GM06990 (cell line): Measurements from ENCODE around the gene NR2F2.

ENCODE experiments used
- DNase-seq: peaks from one replicate; pipeline ENCODE4 v3.0.0-alpha.2; 2011; ENCODE audit not compliant: insufficient read length; ENCODE audit errors: extremely low read depth
- H3K27me3 ChIP-seq: replicated peaks from 2 replicates; pipeline ENCODE4 v1.6.0; 2011; ENCODE audit warnings: low read length; ENCODE audit not compliant: control insufficient read depth, insufficient read depth
- H3K36me3 ChIP-seq: 2 replicates; pipeline ENCODE4 v1.5.1; 2011; ENCODE audit warnings: low read length; ENCODE audit not compliant: control insufficient read depth, insufficient read depth
- H3K4me3 ChIP-seq: replicated peaks from 2 replicates; pipeline ENCODE4 v1.5.1; 2011; ENCODE audit warnings: low read depth, mild to moderate bottlenecking, control low read depth, low read length
- CTCF ChIP-seq: IDR thresholded peaks from 2 replicates; pipeline ENCODE4 v1.5.1; 2011; ENCODE audit warnings: low read length, control low read depth, mild to moderate bottlenecking, inconsistent platforms; ENCODE audit not compliant: insufficient read depth, poor library complexity, severe bottlenecking

Gene NR2F2

GRCh38 chr15:96344706-96345559, 14.4 kb downstream of the NR2F2 start:
- no peak for TF ChIP-seq CTCF
- no peak overlapping the region for H3K4me3 ChIP-seq
- H3K27me3 ChIP-seq, result no peaks in the 10 kb centered on the region; the same call in 1 of the 2 replicates
- no peaks in the 10 kb centered on the region for H3K36me3 ChIP-seq
- DNase-seq, result no peak

GRCh38 chr15:96345560-96346399, 15.3 kb downstream of the NR2F2 start:
- no peaks in the 10 kb centered on the region; the same call in 1 of the 2 replicates for H3K27me3 ChIP-seq
- peak overlapping the region; percentile 22 for H3K4me3 ChIP-seq
- DNase-seq, result no peak
- TF ChIP-seq CTCF, result peak; percentile 53
- H3K36me3 ChIP-seq, result no peaks in the 10 kb centered on the region

- no peak for TF ChIP-seq CTCF
- no peak for DNase-seq
- H3K4me3 ChIP-seq, result no peak overlapping the region
- no peaks in the 10 kb centered on the region; the same call in 1 of the 2 replicates for H3K27me3 ChIP-seq
- H3K36me3 ChIP-seq, result no peaks in the 10 kb centered on the region
Observed at GRCh38 chr15:96346409-96346970, 16.0 kb downstream of the NR2F2 start.

GRCh38 chr15:96347181-96348111, 16.9 kb downstream of the NR2F2 start:
- H3K27me3 ChIP-seq, result no peaks in the 10 kb centered on the region; the same call in 1 of the 2 replicates
- TF ChIP-seq CTCF, result no peak
- no peaks in the 10 kb centered on the region for H3K36me3 ChIP-seq
- peak overlapping the region; percentile 36 for H3K4me3 ChIP-seq
- no peak for DNase-seq
